Panc1 (cell line): ENCODE results near the gene PHIP.

ENCODE experiments used
- CTCF ChIP-seq: fragments of 450-650 bp; IDR thresholded peaks from 2 replicates; pipeline ENCODE4 v1.5.1; 2017; ENCODE audit warnings: mild to moderate bottlenecking
- POLR2AphosphoS5 ChIP-seq: IDR thresholded peaks from 2 replicates; pipeline ENCODE4 v1.6.1; 2012; ENCODE audit warnings: mild to moderate bottlenecking, low read depth, low read length, moderate library complexity
- REST ChIP-seq, 2 experiments: IDR thresholded peaks; 2 replicates each; pipeline ENCODE4 v1.6.1; 2011 to 2012; ENCODE audit warnings: low read depth in 2 of 2, control low read depth in 1 of 2, low read length in 1 of 2, mild to moderate bottlenecking in 1 of 2, moderate library complexity in 1 of 2; ENCODE audit not compliant: insufficient read depth in 1 of 2

GRCh38 chr6:79038061-79038460, 40.0 kb downstream of the PHIP start:
- TF ChIP-seq POLR2AphosphoS5 (no peak), CTCF (no peak), REST (IDR thresholded peaks at IDR 0.05; ENCODE audit: insufficient read depth in 1 of 2, low read depth in 2 of 2, low read length in 1 of 2) (no peak)
